GM23248 (cell line): Measurements from ENCODE around the gene NASP. TPM values are rescaled to one million over a fixed set of nuclear protein-coding genes. Genes with fewer than 3 reads are reported as not detected.

Experiments
- DNase-seq: peaks from one replicate; pipeline ENCODE4 v3.0.0-alpha.2; 2015
- H2AFZ ChIP-seq: fragments of 200-600 bp; sonication (generic); 2 replicates; pipeline ENCODE4 v1.6.1; 2016; ENCODE audit warnings: antibody characterized with exemption
- H3F3A ChIP-seq: fragments of 200-600 bp; sonication (generic); 2 replicates; pipeline ENCODE4 v1.6.1; 2016; ENCODE audit warnings: mild to moderate bottlenecking, antibody characterized with exemption, mixed run types; ENCODE audit not compliant: insufficient read depth
- H3K27ac ChIP-seq: fragments of 200-600 bp; sonication (generic); 2 replicates; pipeline ENCODE4 v1.5.1; 2016; ENCODE audit warnings: mild to moderate bottlenecking
- H3K27me3 ChIP-seq: fragments of 200-600 bp; sonication (generic); replicated peaks from 2 replicates; pipeline ENCODE4 v1.6.1; 2016; ENCODE audit warnings: mild to moderate bottlenecking; ENCODE audit not compliant: insufficient read depth
- H3K36me3 ChIP-seq: fragments of 200-600 bp; sonication (generic); 2 replicates; pipeline ENCODE4 v1.6.1; 2016; ENCODE audit warnings: low read depth, mild to moderate bottlenecking
- H3K4me1 ChIP-seq: fragments of 200-600 bp; sonication (generic); 2 replicates; pipeline ENCODE4 v1.6.1; 2016; ENCODE audit warnings: mild to moderate bottlenecking; ENCODE audit not compliant: insufficient read depth
- H3K4me2 ChIP-seq: fragments of 200-600 bp; sonication (generic); one replicate; pipeline ENCODE4 v1.6.1; 2016; ENCODE audit warnings: mild to moderate bottlenecking; ENCODE audit not compliant: unreplicated experiment
- H3K4me3 ChIP-seq: fragments of 200-600 bp; sonication (generic); 2 replicates; pipeline ENCODE4 v1.5.1; 2016; ENCODE audit warnings: mild to moderate bottlenecking
- H3K79me2 ChIP-seq: fragments of 200-600 bp; sonication (generic); 2 replicates; pipeline ENCODE4 v1.6.1; 2016; ENCODE audit warnings: mild to moderate bottlenecking; ENCODE audit not compliant: insufficient read depth
- H3K9ac ChIP-seq: fragments of 200-600 bp; sonication (generic); 2 replicates; pipeline ENCODE4 v1.6.1; 2016; ENCODE audit warnings: mild to moderate bottlenecking
- H3K9me2 ChIP-seq: fragments of 200-600 bp; sonication (generic); 2 replicates; pipeline ENCODE4 v1.6.1; 2016; ENCODE audit warnings: mixed run types, mild to moderate bottlenecking, moderate library complexity; ENCODE audit not compliant: insufficient read depth
- H3K9me3 ChIP-seq: fragments of 200-600 bp; sonication (generic); one replicate; pipeline ENCODE4 v1.6.1; 2017; ENCODE audit warnings: low read depth
- H4K20me1 ChIP-seq: fragments of 200-600 bp; sonication (generic); 2 replicates; pipeline ENCODE4 v1.6.0; 2016; ENCODE audit not compliant: insufficient read depth
- EZH2 ChIP-seq: fragments of 200-600 bp; sonication (generic); IDR thresholded peaks from 2 replicates; pipeline ENCODE4 v1.6.1; 2018; ENCODE audit warnings: antibody characterized with exemption, mild to moderate bottlenecking; ENCODE audit not compliant: insufficient read depth, poor library complexity, severe bottlenecking
- EZH2phosphoT487 ChIP-seq: fragments of 200-600 bp; sonication (generic); IDR thresholded peaks from 2 replicates; pipeline ENCODE4 v1.6.1; 2018; ENCODE audit warnings: antibody characterized with exemption, moderate library complexity, mild to moderate bottlenecking, low read depth; ENCODE audit not compliant: insufficient read depth
- whole genome bisulfite sequencing, 2 experiments: methylation state at CpG; one replicate each; pipeline ENCODE4 v1.1.6; 2015 to 2017; ENCODE audit warnings: low lambda C conversion rate in 2 of 2, low coverage in 1 of 2; ENCODE audit errors: missing lambda C conversion rate in 2 of 2; 5-methylcytosine and 5-hydroxymethylcytosine counted together
- in situ Hi-C: fragments of 300-500 bp; cut with MboI; formaldehyde crosslinking; loops from 2 replicates; pipeline ENCODE4 v1.15.0; 2020
- polyA plus RNA-seq: library from polyadenylated mRNA; unstranded; fragments of >200 nt; fragmentation: Nextera tagmentation; extraction: Ambion mirVana; gene quantifications from 2 replicates; pipeline ENCODE4 v1.2.1, GENCODE V29; 2016
- total RNA-seq: library from RNA; depleted of rRNA; stranded (reverse); fragments of >200 nt; shearing (Covaris generic); gene quantifications from 2 replicates; pipeline ENCODE4 v1.2.3, GENCODE V29; 2014

Gene NASP
- total and polyA plus RNA-seq, 2 experiments from 2014 or later: 30.3 to 39.1 TPM

DNA sequence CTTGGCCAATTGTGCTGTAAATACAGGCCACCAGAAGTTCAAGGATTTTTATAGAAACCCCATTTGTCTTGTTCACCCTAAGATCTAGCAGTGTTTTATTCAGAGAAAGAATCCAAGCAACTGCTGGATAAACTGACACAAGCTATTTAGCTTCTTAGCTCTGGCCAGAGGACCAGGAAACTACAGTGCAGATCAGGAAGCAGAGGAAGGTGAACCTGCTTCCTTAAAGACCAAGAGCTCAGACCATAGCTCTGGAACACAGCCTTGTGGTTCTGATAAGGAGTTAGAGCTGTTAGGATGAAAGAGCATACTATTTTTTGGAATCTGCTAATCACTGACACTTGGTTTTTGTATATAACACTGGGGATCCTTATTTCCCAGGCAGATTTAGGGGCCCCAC, 45.2 kb downstream of the NASP start:
- no peak overlapping the region for H3K27ac ChIP-seq
- H3K4me2 ChIP-seq: no peak overlapping the region
- no peak for TF ChIP-seq EZH2
- TF ChIP-seq EZH2phosphoT487: no peak
- DNase-seq: no peak
- H3K9me2 ChIP-seq: no peaks in the 10 kb centered on the region
- H3K36me3 ChIP-seq: peaks cover 66% of the 10 kb centered on the region
- H3F3A ChIP-seq: peaks cover 11% of the 10 kb centered on the region
- H2AFZ ChIP-seq: no peak overlapping the region
- H3K4me1 ChIP-seq: no peaks in the 10 kb centered on the region
- H3K9ac ChIP-seq: no peak overlapping the region
- in situ Hi-C loops: no loop called here
- no peaks in the 10 kb centered on the region for H3K27me3 ChIP-seq
- H4K20me1 ChIP-seq: no peaks in the 10 kb centered on the region
- no peak overlapping the region for H3K4me3 ChIP-seq
- H3K79me2 ChIP-seq: no peaks in the 10 kb centered on the region
- no peaks in the 10 kb centered on the region for H3K9me3 ChIP-seq

DNA sequence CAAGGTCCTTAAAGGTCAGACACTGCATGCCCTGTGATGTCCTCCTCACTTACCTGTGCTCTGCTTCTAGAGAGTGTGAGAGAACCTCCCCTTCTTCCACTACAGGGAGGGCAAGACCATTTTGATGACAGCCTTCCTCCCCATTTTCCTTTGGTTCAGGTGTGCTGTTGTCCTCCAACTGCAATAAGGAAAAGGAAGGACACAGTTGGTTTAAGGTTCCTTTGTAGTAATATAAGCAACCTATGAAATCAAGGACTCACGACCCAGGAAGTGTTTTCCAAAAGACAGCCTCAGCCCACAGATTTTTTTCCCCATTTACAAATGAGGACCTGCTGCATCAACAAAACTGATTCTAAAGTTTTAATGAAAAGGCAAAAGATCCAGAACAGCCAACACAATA, 46.6 kb downstream of the NASP start:
- H3K4me1 ChIP-seq: no peaks in the 10 kb centered on the region
- H3F3A ChIP-seq: peaks cover 9% of the 10 kb centered on the region
- H3K4me3 ChIP-seq: no peak overlapping the region
- no peaks in the 10 kb centered on the region for H3K9me2 ChIP-seq
- no peak for DNase-seq
- H3K4me2 ChIP-seq: no peak overlapping the region
- no peak for TF ChIP-seq EZH2phosphoT487
- TF ChIP-seq EZH2: no peak
- H3K9ac ChIP-seq: no peak overlapping the region
- peaks cover 73% of the 10 kb centered on the region for H3K36me3 ChIP-seq
- H3K79me2 ChIP-seq: no peaks in the 10 kb centered on the region
- H3K9me3 ChIP-seq: no peaks in the 10 kb centered on the region
- WGBS, 2 experiments: 100% methylated on average over 1 of the region's 1 CpG
- in situ Hi-C loops: no loop called here
- no peak overlapping the region for H2AFZ ChIP-seq
- H4K20me1 ChIP-seq: no peaks in the 10 kb centered on the region
- no peaks in the 10 kb centered on the region for H3K27me3 ChIP-seq
- H3K27ac ChIP-seq: no peak overlapping the region

DNA sequence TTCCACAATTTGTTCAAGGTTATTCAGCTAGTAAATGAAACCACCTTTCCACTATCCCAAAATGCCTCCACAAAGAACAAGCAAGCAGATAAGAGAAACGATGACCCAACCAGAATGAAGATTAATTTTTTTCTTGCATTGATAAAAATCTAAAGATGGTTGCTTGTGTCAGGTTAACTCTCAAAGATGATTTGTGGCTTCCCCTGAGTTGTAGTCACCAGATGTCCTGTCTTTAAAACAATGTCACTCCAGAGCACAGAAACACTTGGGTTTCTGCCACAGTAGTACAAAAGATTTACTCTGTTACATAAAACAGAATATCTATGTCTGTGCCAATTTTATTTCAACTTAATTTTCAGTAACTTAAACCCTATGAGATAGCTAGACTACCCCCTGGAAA, 51.4 kb downstream of the NASP start:
- H4K20me1 ChIP-seq: no peaks in the 10 kb centered on the region
- no peak for DNase-seq
- H3K9me3 ChIP-seq: no peaks in the 10 kb centered on the region
- no peaks in the 10 kb centered on the region for H3K4me1 ChIP-seq
- H3F3A ChIP-seq: peaks cover 14% of the 10 kb centered on the region; the same call in 1 of the 2 replicates
- in situ Hi-C loops: no loop called here
- no peaks in the 10 kb centered on the region for H3K79me2 ChIP-seq
- no peak for TF ChIP-seq EZH2
- no peak overlapping the region for H3K9ac ChIP-seq
- H3K36me3 ChIP-seq: peaks cover 72% of the 10 kb centered on the region
- H3K27me3 ChIP-seq: no peaks in the 10 kb centered on the region
- no peak overlapping the region for H3K4me3 ChIP-seq
- no peak overlapping the region for H2AFZ ChIP-seq
- H3K9me2 ChIP-seq: no peaks in the 10 kb centered on the region
- H3K4me2 ChIP-seq: no peak overlapping the region
- WGBS, 2 experiments: 54 to 61% methylated on average over 1 of the region's 1 CpG
- no peak overlapping the region for H3K27ac ChIP-seq

DNA sequence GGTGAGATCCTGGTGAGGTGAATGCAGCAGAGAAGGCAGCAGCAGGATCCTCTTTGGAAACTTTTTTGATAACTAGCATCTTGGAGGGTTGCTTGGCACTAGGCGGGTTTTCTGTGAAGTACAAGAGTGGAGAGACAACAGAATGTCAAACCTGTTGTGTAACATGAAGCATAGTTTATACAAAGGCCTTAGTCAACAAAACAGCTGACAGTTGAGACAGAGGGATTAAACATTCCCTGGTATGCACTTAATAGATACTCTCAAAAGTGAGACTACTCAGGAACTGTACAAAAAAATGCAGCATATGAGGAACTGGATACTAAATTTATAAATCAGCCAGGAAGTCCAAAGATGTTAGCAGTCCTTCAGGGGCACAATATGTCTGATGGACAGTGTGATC, 56.5 kb downstream of the NASP start:
- no peak overlapping the region for H2AFZ ChIP-seq
- in situ Hi-C loops: no loop called here
- WGBS, 2 experiments: 100% methylated on average over 1 of the region's 1 CpG

DNA sequence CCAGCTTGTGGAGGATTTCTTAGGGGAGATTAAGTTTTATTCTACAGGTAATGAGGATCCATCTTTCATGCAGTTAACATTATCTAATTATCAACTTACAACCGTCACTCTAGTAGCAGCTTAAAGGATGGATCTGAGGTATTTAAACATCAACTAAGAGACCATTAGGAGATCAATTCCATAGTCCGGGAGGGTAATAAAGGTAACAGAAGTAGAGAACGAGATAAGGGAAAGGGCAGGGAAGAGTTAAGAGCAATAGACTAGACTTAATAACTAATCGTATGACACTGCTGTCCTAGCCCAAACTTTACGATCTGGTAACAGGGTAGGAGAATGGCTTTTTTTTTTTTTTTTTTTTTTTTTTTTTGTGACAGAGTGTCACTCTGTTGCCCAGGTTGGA, 59.5 kb downstream of the NASP start:
- Histone ChIP-seq H3K36me3 (peaks cover 34% of the 10 kb centered on the region), H3K4me2 (no peak overlapping the region), H3K79me2 (peaks cover 45% of the 10 kb centered on the region), H3K27me3 (no peaks in the 10 kb centered on the region), H3K4me3 (no peak overlapping the region), H3K9ac (no peak overlapping the region), H3F3A (peaks cover 18% of the 10 kb centered on the region; the same call in 1 of the 2 replicates), H3K9me2 (no peaks in the 10 kb centered on the region), H3K9me3 (no peaks in the 10 kb centered on the region), H2AFZ (no peak overlapping the region), H3K27ac (no peak overlapping the region), H4K20me1 (no peaks in the 10 kb centered on the region), H3K4me1 (no peaks in the 10 kb centered on the region)
- DNase-seq: no peak
- no peak for TF ChIP-seq EZH2
- WGBS, 2 experiments: 58 to 61% methylated on average over 5 of the region's 5 CpGs
- in situ Hi-C loops: no loop called here

More for the DNA sequence above, 56.5 kb downstream of the NASP start:
- Histone ChIP-seq H3K27ac (no peak overlapping the region), H3K9me2 (no peaks in the 10 kb centered on the region), H3K9me3 (no peaks in the 10 kb centered on the region), H3K4me3 (no peak overlapping the region), H3K4me1 (no peaks in the 10 kb centered on the region), H3K79me2 (peaks cover 16% of the 10 kb centered on the region), H4K20me1 (no peaks in the 10 kb centered on the region), H3K4me2 (no peak overlapping the region), H3K9ac (no peak overlapping the region), H3K27me3 (no peaks in the 10 kb centered on the region), H3F3A (peaks cover 15% of the 10 kb centered on the region; the same call in 1 of the 2 replicates), H3K36me3 (peaks cover 56% of the 10 kb centered on the region)
- TF ChIP-seq EZH2 (no peak), EZH2phosphoT487 (no peak)
- no peak for DNase-seq
